IPS-18c (cell line): ENCODE data around the gene CHST15.

Source experiments
- H3K4me3 ChIP-seq: 2 replicates; pipeline ENCODE4 v1.7.0; 2013; ENCODE audit warnings: low read depth, mild to moderate bottlenecking, low read length, moderate library complexity; ENCODE audit not compliant: insufficient read depth
- H3K9me3 ChIP-seq: one replicate; pipeline ENCODE4 v1.6.1; 2013; ENCODE audit warnings: mild to moderate bottlenecking, low read length, moderate library complexity; ENCODE audit not compliant: control insufficient read depth, insufficient read depth

Gene CHST15

DNA sequence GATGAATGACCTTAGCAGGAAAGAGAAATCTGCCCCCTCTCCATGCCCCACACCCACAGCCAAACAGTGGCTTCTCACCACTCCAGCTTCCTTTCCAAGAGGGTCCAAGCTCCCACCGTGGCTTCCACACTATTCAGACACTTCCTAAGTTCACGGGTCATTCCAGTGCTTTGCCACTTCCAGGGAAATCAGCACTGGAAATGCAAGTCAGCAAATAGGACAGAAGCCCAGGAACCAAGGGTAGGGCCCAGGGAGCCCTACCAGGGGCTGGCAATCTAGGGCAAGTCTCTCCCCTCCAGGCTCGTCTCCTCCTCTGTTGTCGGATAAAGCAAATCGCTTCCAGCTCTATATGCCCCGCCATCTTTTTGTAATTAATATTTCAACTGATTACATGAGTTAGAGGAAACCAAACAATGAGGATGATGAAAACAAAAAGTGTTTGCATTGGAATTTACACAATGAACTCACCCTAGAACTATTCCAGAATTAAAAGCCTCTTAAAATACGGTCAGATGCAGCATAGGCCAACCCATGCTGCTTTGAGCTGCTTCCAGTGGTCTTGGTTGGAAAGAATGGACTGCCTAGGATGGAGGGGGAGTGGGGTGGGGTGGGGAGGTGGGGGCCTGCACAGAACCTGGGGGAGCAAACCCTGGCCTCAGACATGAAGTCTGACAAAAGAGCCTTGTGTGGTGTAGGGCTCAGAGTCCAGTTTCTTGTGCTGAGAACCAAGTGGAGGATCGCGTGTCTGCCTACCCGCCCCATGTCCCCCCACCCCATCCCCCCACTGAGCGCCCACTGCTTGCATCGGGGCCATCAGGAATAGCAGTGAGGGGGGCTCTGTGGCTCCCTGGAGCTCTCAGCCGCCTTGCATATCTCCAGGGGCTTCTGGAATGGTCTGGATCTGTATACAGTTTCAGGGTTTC is 127.2 kb downstream of the CHST15 start:
- Histone ChIP-seq H3K4me3 (no peak overlapping the region), H3K9me3 (no peaks in the 10 kb centered on the region)

DNA sequence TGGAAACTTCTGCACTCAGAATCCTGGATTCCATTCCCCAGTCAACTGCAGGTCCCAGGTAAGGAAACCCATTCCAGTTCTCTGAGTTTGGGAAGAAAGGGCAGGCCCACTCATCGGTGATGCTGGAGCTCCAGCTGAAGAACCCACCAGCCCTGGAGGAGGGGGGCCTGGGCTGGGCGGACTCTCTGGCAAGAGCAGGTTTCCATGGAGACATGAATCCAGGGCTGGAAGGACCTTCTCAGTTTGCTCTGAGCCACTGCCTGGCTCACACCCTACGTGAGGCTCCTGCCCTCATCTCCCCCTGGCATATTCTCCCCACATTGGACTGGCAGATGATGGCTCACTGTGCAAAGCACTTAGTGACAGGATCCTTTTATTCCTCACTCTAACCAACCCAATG is 128.4 kb downstream of the CHST15 start:
- H3K9me3 ChIP-seq = no peaks in the 10 kb centered on the region
- no peak overlapping the region for H3K4me3 ChIP-seq

- no peaks in the 10 kb centered on the region for H3K9me3 ChIP-seq
- H3K4me3 ChIP-seq = no peak overlapping the region
Observed at GRCh38 chr10:123962756-123963530, 130.5 kb downstream of the CHST15 start.

GRCh38 chr10:123958241-123958640 is 135.2 kb downstream of the CHST15 start:
- H3K9me3 ChIP-seq = no peaks in the 10 kb centered on the region

More at GRCh38 chr10:123958241-123958640, 135.2 kb downstream of the CHST15 start:
- H3K4me3 ChIP-seq = no peak overlapping the region
